ENCODE data around the gene TSHZ1.

Gene TSHZ1

DNA sequence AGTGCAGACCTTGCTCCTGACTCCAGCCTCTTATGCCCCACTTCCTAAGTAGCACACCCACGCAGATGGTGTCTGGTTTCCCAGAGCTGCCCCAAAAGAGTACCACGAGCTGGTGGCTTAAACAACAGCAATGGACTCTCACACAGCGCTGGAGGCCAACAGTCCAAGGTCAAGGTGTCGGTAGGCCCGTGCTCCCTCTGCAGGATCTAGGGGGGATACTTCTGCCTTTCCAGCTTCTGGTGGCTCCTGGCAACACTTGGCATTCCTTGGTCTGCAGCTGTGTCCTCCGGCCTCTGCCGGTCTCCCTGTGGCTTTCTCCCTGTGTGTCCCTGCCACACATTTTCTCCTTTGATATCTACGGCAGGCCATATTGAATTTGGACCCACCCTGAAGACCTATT is 99.0 kb downstream of the TSHZ1 start:
- no peak for DNase-seq (ENCODE audit: low read depth in 2 of 2)
- TF ChIP-seq, protein P1, sequence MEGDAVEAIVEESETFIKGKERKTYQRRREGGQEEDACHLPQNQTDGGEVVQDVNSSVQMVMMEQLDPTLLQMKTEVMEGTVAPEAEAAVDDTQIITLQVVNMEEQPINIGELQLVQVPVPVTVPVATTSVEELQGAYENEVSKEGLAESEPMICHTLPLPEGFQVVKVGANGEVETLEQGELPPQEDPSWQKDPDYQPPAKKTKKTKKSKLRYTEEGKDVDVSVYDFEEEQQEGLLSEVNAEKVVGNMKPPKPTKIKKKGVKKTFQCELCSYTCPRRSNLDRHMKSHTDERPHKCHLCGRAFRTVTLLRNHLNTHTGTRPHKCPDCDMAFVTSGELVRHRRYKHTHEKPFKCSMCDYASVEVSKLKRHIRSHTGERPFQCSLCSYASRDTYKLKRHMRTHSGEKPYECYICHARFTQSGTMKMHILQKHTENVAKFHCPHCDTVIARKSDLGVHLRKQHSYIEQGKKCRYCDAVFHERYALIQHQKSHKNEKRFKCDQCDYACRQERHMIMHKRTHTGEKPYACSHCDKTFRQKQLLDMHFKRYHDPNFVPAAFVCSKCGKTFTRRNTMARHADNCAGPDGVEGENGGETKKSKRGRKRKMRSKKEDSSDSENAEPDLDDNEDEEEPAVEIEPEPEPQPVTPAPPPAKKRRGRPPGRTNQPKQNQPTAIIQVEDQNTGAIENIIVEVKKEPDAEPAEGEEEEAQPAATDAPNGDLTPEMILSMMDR (IDR thresholded peaks at IDR 0.05; ENCODE audit: low read depth, low read length): no peak

DNA sequence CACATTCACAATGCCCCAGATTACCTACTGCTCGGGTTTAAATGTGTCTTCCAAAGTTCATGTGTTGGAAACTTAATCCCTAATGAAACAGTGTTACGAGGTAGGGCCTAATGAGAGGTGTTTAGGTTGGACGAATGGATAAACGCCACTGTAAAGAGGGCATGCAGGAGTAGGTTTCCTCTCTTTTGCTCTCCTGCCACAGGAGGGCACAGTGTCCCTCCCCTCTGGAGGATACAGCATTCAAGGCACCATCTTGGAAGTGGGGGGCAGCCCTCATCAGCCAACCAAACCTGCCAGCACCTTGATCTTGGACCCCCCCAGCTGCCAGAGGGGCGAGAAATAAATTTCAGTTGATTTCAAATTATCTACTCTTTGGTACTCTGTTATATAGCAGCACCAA is 103.5 kb downstream of the TSHZ1 start:
- H3K4me3 ChIP-seq (replicated peaks in 1 of 2; ENCODE audit: low read depth in 2 of 2, low read length in 2 of 2): no peak overlapping the region
- DNase-seq (ENCODE audit: low read depth in 2 of 2): no peak
- TF ChIP-seq, protein P1 (IDR thresholded peaks at IDR 0.05; ENCODE audit: low read depth, low read length): no peak

More for the DNA sequence above, 99.0 kb downstream of the TSHZ1 start:
- H3K4me3 ChIP-seq (replicated peaks in 1 of 2; ENCODE audit: low read depth in 2 of 2, low read length in 2 of 2): no peak overlapping the region

DNA sequence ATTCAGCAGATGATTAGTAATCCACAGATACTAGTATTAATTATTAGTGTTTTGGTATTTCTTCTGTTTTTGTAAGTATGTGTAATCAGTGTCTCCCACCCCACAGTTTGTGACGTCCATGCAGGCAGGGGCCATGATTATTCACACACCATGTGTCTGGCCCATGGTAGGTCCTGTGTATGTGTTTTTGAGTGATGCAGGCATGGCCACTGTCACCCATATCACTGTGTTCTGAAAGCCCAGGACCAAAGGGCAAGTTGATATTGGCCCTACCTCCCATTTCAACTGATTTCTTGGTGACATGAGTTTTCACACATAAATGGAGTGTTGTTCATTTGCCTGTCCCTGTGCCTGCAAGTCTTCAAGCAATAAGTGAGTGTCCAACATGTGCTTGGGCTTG is 104.0 kb downstream of the TSHZ1 start:
- TF ChIP-seq, protein P1 (IDR thresholded peaks at IDR 0.05; ENCODE audit: low read depth, low read length): no peak
- no peak overlapping the region for H3K4me3 ChIP-seq (replicated peaks in 1 of 2; ENCODE audit: low read depth in 2 of 2, low read length in 2 of 2)
- no peak for DNase-seq (ENCODE audit: low read depth in 2 of 2)

DNA sequence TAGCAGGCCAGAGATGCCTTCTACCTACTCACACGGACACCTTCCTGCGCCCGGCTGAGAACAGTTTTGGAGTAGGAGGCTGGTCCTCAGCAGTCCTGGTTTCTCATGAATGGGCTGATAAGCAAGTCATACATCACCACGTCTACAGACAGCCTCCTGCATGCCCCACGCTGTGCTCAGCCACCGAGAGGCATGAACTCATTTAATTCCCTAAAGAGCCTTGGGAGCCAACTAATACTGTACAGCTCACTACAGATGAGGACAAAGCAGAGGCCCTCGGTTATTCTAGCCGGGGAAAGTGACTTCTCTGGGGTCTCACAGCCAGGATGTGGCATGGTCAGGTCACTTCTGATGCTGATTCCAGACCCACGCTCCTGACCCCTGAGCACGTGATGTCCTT is 105.6 kb downstream of the TSHZ1 start:
- no peak for DNase-seq (ENCODE audit: low read depth in 2 of 2)
- no peak overlapping the region for H3K4me3 ChIP-seq (replicated peaks in 1 of 2; ENCODE audit: low read depth in 2 of 2, low read length in 2 of 2)
- TF ChIP-seq, protein P1 (IDR thresholded peaks at IDR 0.05; ENCODE audit: low read depth, low read length): no peak

DNA sequence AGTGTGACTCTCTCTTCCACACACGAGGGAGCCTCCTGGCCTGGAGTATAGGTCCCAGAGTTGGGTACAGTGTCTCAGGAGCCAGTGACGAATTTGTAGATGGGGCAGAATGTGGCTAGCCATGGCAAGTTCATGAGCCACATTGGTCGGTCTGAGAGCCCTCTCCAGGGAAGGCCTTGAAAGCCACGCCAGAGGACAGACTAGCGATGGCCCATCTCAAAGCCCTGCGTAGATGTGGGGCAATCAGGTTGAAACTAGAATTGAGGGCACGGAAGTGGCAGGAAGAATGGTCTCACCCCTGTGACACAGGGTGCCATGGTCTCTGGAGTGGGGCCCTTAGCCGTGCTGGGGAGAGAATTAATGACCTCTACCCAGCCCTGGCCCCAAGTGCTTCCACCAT is 106.2 kb downstream of the TSHZ1 start:
- H3K4me3 ChIP-seq (replicated peaks in 1 of 2; ENCODE audit: low read depth in 2 of 2, low read length in 2 of 2): no peak overlapping the region
- TF ChIP-seq, protein P1 (IDR thresholded peaks at IDR 0.05; ENCODE audit: low read depth, low read length): no peak
- DNase-seq (ENCODE audit: low read depth in 2 of 2): no peak

DNA sequence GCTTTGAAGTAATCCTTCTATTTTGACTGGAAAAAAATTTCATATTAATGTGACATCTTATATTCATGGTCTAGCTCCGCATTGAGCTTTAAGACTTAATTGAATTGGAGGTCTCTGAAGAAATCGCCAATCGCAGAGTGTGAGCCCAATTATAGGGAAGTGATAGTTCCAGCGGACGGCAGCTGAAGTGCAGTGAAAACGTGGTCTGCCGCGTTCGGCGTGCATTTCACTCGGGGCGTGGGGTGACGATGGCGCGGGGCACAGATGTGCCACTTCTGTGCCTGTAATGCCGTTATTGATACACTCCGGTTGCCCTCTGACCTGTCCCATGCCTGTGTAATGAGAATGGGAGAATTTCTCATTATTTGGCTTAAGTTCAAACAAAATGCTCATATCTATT is 106.7 kb downstream of the TSHZ1 start:
- no peak for DNase-seq (ENCODE audit: low read depth in 2 of 2)
- no peak overlapping the region for H3K4me3 ChIP-seq (replicated peaks in 1 of 2; ENCODE audit: low read depth in 2 of 2, low read length in 2 of 2)
- TF ChIP-seq, protein P1 (IDR thresholded peaks at IDR 0.05; ENCODE audit: low read depth, low read length): no peak

DNA sequence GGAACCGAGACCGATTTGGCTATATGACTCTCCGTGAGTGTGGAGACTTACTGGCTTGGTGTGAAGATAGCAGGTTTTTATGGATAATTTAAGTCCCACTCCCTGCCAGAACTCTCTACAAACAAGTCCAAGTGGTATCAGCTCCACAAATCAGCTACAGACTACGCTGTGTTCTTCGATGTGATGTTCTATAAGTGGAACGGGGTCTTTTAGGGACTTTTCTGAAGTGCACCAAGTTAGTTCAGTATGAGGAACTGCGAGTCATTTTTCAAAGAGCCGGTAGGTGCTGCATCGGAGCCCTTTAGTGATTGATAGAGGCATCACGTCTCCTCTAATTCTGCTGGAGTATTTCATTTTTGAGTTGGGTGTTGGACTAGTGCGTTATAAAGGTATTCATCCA is 107.1 kb downstream of the TSHZ1 start:
- no peak overlapping the region for H3K4me3 ChIP-seq (replicated peaks in 1 of 2; ENCODE audit: low read depth in 2 of 2, low read length in 2 of 2)
- DNase-seq (ENCODE audit: low read depth in 2 of 2): no peak
- TF ChIP-seq, protein P1 (IDR thresholded peaks at IDR 0.05; ENCODE audit: low read depth, low read length): no peak
